Central memory CD8-positive, alpha-beta T cell (primary cell): Measurements from ENCODE around the gene C11orf91.
"Not testable (repeated sequence)": the region's sequence is repeated elsewhere in the genome, so short reads cannot be mapped to it uniquely, and the experiment has no call there.

ENCODE experiments used
- ATAC-seq: fragments of 150-1000 bp; cut with Tn5 transposase; replicated peaks from 2 replicates; pipeline ENCODE4 v1.10.0; 2022; ENCODE audit warnings: mild to moderate bottlenecking, moderate FRiP score, moderate number of reproducible peaks; ENCODE audit not compliant: poor library complexity, severe bottlenecking; ENCODE audit errors: extremely low read depth
- DNase-seq, 2 donors: peaks; one replicate each; pipeline ENCODE4 v3.0.0; 2021; ENCODE audit warnings: low spot score in 2 of 2
- H3K27ac Mint-ChIP-seq: one replicate; pipeline ENCODE4 v1.8.0; 2022; ENCODE audit warnings: low read depth, mild to moderate bottlenecking, moderate library complexity, mixed read lengths
- H3K27me3 Mint-ChIP-seq: one replicate; pipeline ENCODE4 v1.8.0; 2022; ENCODE audit warnings: mixed read lengths
- H3K36me3 Mint-ChIP-seq: one replicate; pipeline ENCODE4 v1.8.0; 2022; ENCODE audit warnings: mild to moderate bottlenecking, moderate library complexity, mixed read lengths; ENCODE audit not compliant: insufficient read depth
- H3K4me1 Mint-ChIP-seq: one replicate; pipeline ENCODE4 v1.8.0; 2022; ENCODE audit warnings: mixed read lengths
- H3K4me3 Mint-ChIP-seq: one replicate; pipeline ENCODE4 v1.8.0; 2022; ENCODE audit warnings: mild to moderate bottlenecking, moderate library complexity, mixed read lengths
- H3K9me3 Mint-ChIP-seq: one replicate; pipeline ENCODE4 v1.8.0; 2022; ENCODE audit warnings: mixed read lengths

The C11orf91 gene

GRCh38 chr11:33731723-33732531 lies 31.3 kb upstream of the C11orf91 start:
- H3K4me3 Mint-ChIP-seq, result no peak overlapping the region
- H3K36me3 Mint-ChIP-seq, result peaks cover 7% of the 10 kb centered on the region
- no peaks in the 10 kb centered on the region for H3K27me3 Mint-ChIP-seq
- DNase-seq (no peak), ATAC-seq (no peak)
- H3K4me1 Mint-ChIP-seq, result peaks cover 32% of the 10 kb centered on the region
- H3K27ac Mint-ChIP-seq, result no peak overlapping the region
- no peaks in the 10 kb centered on the region for H3K9me3 Mint-ChIP-seq

DNA sequence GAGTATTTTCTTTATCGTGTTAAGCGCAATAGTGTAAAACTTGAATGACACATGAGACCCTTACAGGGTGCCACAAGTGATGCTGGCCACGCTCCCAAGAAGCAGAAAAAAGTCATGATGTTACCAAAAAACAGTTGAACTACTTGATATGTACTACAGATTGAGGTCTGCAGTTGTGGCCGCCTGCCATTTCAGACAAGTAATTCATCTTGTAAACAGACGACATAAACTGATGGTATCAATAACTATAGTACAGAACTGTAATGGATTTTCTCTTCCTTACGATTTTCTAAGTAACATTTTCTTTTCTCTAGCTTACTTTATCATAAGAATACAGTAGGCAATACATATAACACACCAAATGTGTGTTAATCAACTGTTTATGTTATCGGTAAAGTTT lies 30.1 kb upstream of the C11orf91 start:
- Mint-ChIP-seq H3K27ac (no peak overlapping the region), H3K27me3 (no peaks in the 10 kb centered on the region), H3K36me3 (peaks cover 2% of the 10 kb centered on the region), H3K4me1 (peaks cover 42% of the 10 kb centered on the region), H3K9me3 (no peaks in the 10 kb centered on the region), H3K4me3 (no peak overlapping the region)
- ATAC-seq (no peak), DNase-seq (no peak)

- not testable (repeated sequence) for DNase-seq, ATAC-seq, H3K27ac Mint-ChIP-seq, H3K36me3 Mint-ChIP-seq, H3K9me3 Mint-ChIP-seq, H3K27me3 Mint-ChIP-seq, H3K4me3 Mint-ChIP-seq
- peaks cover 39% of the 10 kb centered on the region for H3K4me1 Mint-ChIP-seq
Observed at GRCh38 chr11:33729072-33729664, 28.5 kb upstream of the C11orf91 start.

GRCh38 chr11:33727539-33727938 lies 26.9 kb upstream of the C11orf91 start:
- H3K4me3 Mint-ChIP-seq, ATAC-seq, DNase-seq, H3K27me3 Mint-ChIP-seq, H3K9me3 Mint-ChIP-seq, H3K36me3 Mint-ChIP-seq, H3K27ac Mint-ChIP-seq: not testable (repeated sequence)
- peaks cover 51% of the 10 kb centered on the region for H3K4me1 Mint-ChIP-seq

DNA sequence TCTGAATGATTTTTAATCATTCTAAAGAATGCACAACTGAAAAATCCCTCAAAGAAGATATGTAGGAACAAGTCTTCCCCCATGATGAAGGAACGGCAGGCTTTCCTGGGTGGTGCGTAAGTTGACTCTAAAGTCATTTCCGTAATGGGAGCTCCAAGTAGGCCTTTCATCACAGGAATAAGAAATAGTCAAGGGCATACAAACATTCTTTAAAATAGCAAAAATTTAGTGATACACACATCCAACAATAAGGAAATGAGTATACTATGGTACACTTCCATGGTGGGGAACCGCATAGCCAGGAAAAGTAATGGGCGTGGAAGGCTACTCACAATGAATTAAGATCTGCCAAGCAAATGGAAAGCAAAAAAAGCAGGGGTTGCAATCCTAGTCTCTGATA lies 24.9 kb upstream of the C11orf91 start:
- no peak overlapping the region for H3K27ac Mint-ChIP-seq
- no peak for ATAC-seq
- no peaks in the 10 kb centered on the region for H3K27me3 Mint-ChIP-seq
- peaks cover 44% of the 10 kb centered on the region for H3K4me1 Mint-ChIP-seq
- no peaks in the 10 kb centered on the region for H3K9me3 Mint-ChIP-seq
- peaks cover 7% of the 10 kb centered on the region for H3K36me3 Mint-ChIP-seq
- H3K4me3 Mint-ChIP-seq, result no peak overlapping the region
- DNase-seq, result no peak

DNA sequence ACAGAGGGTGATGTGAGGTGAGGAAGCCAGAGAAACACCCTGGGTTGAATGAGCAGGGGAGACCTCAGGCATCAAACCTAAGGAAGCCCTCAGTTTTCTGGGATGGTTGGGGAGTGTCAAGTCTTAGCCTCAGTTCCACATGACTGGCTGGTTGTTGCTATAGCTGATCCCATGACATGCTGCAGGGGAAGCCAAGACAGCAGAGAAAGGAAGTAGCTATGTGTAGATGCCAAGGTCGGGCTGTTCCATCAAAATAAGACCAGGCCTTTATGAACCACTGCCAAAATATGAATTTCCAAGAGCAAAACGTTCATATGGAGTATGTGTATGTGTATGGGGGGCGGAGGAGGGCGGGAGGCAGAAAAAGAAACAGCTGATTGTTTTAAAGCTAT lies 24.0 kb upstream of the C11orf91 start:
- H3K4me1 Mint-ChIP-seq, result peaks cover 44% of the 10 kb centered on the region
- no peaks in the 10 kb centered on the region for H3K9me3 Mint-ChIP-seq
- peaks cover 8% of the 10 kb centered on the region for H3K36me3 Mint-ChIP-seq
- no peak overlapping the region for H3K4me3 Mint-ChIP-seq
- ATAC-seq (no peak), DNase-seq (no peak)
- H3K27ac Mint-ChIP-seq, result no peak overlapping the region
- no peaks in the 10 kb centered on the region for H3K27me3 Mint-ChIP-seq

GRCh38 chr11:33723238-33723881 lies 22.7 kb upstream of the C11orf91 start:
- peaks cover 44% of the 10 kb centered on the region for H3K4me1 Mint-ChIP-seq
- peaks cover 13% of the 10 kb centered on the region for H3K36me3 Mint-ChIP-seq
- no peak overlapping the region for H3K27ac Mint-ChIP-seq
- no peak for ATAC-seq
- no peak for DNase-seq
- no peaks in the 10 kb centered on the region for H3K27me3 Mint-ChIP-seq
- no peaks in the 10 kb centered on the region for H3K9me3 Mint-ChIP-seq
- no peak overlapping the region for H3K4me3 Mint-ChIP-seq

GRCh38 chr11:33722590-33723234 lies 22.1 kb upstream of the C11orf91 start:
- H3K27ac Mint-ChIP-seq, result peak overlapping the region; percentile 53
- ATAC-seq, result no peak
- no peaks in the 10 kb centered on the region for H3K27me3 Mint-ChIP-seq
- no peak for DNase-seq
- H3K36me3 Mint-ChIP-seq, result peaks cover 14% of the 10 kb centered on the region
- no peaks in the 10 kb centered on the region for H3K9me3 Mint-ChIP-seq
- no peak overlapping the region for H3K4me3 Mint-ChIP-seq
- peaks cover 42% of the 10 kb centered on the region for H3K4me1 Mint-ChIP-seq

- Mint-ChIP-seq H3K9me3 (no peaks in the 10 kb centered on the region), H3K4me3 (no peak overlapping the region), H3K4me1 (peaks cover 37% of the 10 kb centered on the region), H3K36me3 (peaks cover 13% of the 10 kb centered on the region), H3K27me3 (no peaks in the 10 kb centered on the region), H3K27ac (no peak overlapping the region)
- ATAC-seq, result no peak
- no peak for DNase-seq
Observed at GRCh38 chr11:33721984-33722383, 21.4 kb upstream of the C11orf91 start.

DNA sequence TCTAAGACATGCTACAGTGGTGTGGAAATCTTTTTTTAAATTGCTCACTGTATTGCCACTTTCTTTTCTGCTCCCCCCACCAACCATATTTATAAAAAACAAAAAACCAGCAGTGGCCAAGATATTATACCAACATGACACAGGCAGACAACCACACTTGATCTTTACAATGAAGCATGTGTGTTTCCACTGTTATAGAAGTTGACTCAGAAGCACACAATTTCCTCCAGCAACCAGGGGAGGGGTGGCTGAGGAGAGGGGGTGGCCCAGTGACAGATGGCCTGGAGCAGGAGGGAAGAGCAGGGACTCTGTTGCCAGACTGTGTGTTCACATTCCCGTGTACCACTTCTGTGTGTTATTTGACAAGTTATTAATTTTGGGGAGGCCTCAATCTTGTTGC lies 20.8 kb upstream of the C11orf91 start:
- DNase-seq (no peak), ATAC-seq (no peak)
- H3K27me3 Mint-ChIP-seq, result no peaks in the 10 kb centered on the region
- peaks cover 34% of the 10 kb centered on the region for H3K4me1 Mint-ChIP-seq
- no peak overlapping the region for H3K27ac Mint-ChIP-seq
- H3K4me3 Mint-ChIP-seq, result no peak overlapping the region
- no peaks in the 10 kb centered on the region for H3K9me3 Mint-ChIP-seq
- peaks cover 15% of the 10 kb centered on the region for H3K36me3 Mint-ChIP-seq

GRCh38 chr11:33719587-33719986 lies 19.0 kb upstream of the C11orf91 start:
- Mint-ChIP-seq H3K4me1 (peaks cover 21% of the 10 kb centered on the region), H3K36me3 (peaks cover 14% of the 10 kb centered on the region), H3K9me3 (no peaks in the 10 kb centered on the region), H3K27ac (no peak overlapping the region), H3K27me3 (no peaks in the 10 kb centered on the region), H3K4me3 (no peak overlapping the region)
- DNase-seq, result no peak
- no peak for ATAC-seq

- H3K27ac Mint-ChIP-seq, result no peak overlapping the region
- ATAC-seq (no peak), DNase-seq (no peak)
- H3K27me3 Mint-ChIP-seq, result no peaks in the 10 kb centered on the region
- peaks cover 9% of the 10 kb centered on the region for H3K4me1 Mint-ChIP-seq
- H3K4me3 Mint-ChIP-seq, result no peak overlapping the region
- peaks cover 13% of the 10 kb centered on the region for H3K36me3 Mint-ChIP-seq
- H3K9me3 Mint-ChIP-seq, result no peaks in the 10 kb centered on the region
Observed at GRCh38 chr11:33718440-33718839, 17.8 kb upstream of the C11orf91 start.
